Spinal cord (tissue), 10 donors: ENCODE results near the gene GSTT4. TPM values are rescaled to one million over a fixed set of nuclear protein-coding genes. Genes with fewer than 3 reads are reported as not detected.
A peak's percentile ranks its signal among the peaks of the same experiment; 100 is the strongest.
"Not testable (repeated sequence)": the region's sequence is repeated elsewhere in the genome, so short reads cannot be mapped to it uniquely, and the experiment has no call there.

Experiments
- DNase-seq, 6 donors: peaks; one replicate each; pipeline versions ENCODE4 v3.0.0 to v3.0.0-alpha.2; 2013 to 2015; ENCODE audit warnings: low spot score in 6 of 6, low read depth in 4 of 6
- H3K27ac ChIP-seq: one replicate; pipeline ENCODE4 v1.5.1; 2013; ENCODE audit warnings: low read depth, low read length, control low read depth
- H3K27me3 ChIP-seq: one replicate; pipeline ENCODE4 v1.6.1; 2013; ENCODE audit warnings: low read length; ENCODE audit not compliant: control insufficient read depth, insufficient read depth
- H3K36me3 ChIP-seq: one replicate; pipeline ENCODE4 v1.6.1; 2013; ENCODE audit warnings: low read length; ENCODE audit not compliant: control insufficient read depth, insufficient read depth
- H3K4me1 ChIP-seq: one replicate; pipeline ENCODE4 v1.6.1; 2013; ENCODE audit warnings: low read length; ENCODE audit not compliant: control insufficient read depth, insufficient read depth
- H3K4me3 ChIP-seq: one replicate; pipeline ENCODE4 v1.5.1; 2013; ENCODE audit warnings: low read depth, low read length, control low read depth
- H3K9me3 ChIP-seq: one replicate; pipeline ENCODE4 v1.6.1; 2013; ENCODE audit warnings: low read length; ENCODE audit not compliant: control insufficient read depth, insufficient read depth
- WGBS: methylation state at CpG from one replicate; pipeline ENCODE4 v1.1.5; 2013; ENCODE audit warnings: missing lambda C conversion rate; ENCODE audit not compliant: insufficient coverage; 5-methylcytosine and 5-hydroxymethylcytosine counted together
- polyA plus RNA-seq, 2 donors: library from polyadenylated mRNA; unstranded; fragments of 120-200 nt; gene quantifications; one replicate each; pipeline ENCODE4 v1.2.1, GENCODE V29; 2013; ENCODE audit not compliant: insufficient read length in 2 of 2
- total RNA-seq, 2 donors: library from RNA; depleted of rRNA in 1 of 2; stranded (reverse); fragments of 120-200 nt in 1 of 2; fragments of >200 nt in 1 of 2; gene quantifications; one replicate each; pipeline versions ENCODE4 v1.2.3 to v1.2.4, GENCODE V29; 2013 to 2014
- donor health status: healthy.

Gene GSTT4
- total and polyA plus RNA-seq, 4 donors, result not detected

GRCh38 chr22:23966094-23966493, 39.2 kb downstream of the GSTT4 start:
- H3K36me3 ChIP-seq, result peaks cover 21% of the 10 kb centered on the region
- WGBS, result no CpG with 5 or more reads among the region's 18 CpGs
- not testable (repeated sequence) for H3K27ac ChIP-seq, H3K4me1 ChIP-seq, H3K27me3 ChIP-seq, H3K4me3 ChIP-seq, H3K9me3 ChIP-seq, DNase-seq

- not testable (repeated sequence) for H3K27ac ChIP-seq
- peak within 1 kb of the TSS; percentile 18 for H3K4me3 ChIP-seq
- WGBS, result no CpG with 5 or more reads among the region's 43 CpGs
Measured at GRCh38 chr22:23961084-23961771, 44.0 kb downstream of the GSTT4 start, which contains the start of gene GSTT2B. TSS of gene GSTT2B (minus strand) at chr22:23961195. CDS start at chr22:23961131, 64 bp downstream.

GRCh38 chr22:23956301-23956900, 48.9 kb downstream of the GSTT4 start:
- H3K4me3 ChIP-seq, H3K36me3 ChIP-seq, H3K27me3 ChIP-seq, H3K4me1 ChIP-seq, H3K27ac ChIP-seq, H3K9me3 ChIP-seq: not testable (repeated sequence)
- peak; percentile 56 to 97 (median 68) for DNase-seq
- 11% methylated on average over 7 of the region's 12 CpGs for WGBS

More at GRCh38 chr22:23961084-23961771, 44.0 kb downstream of the GSTT4 start, which contains the start of gene GSTT2B:
- DNase-seq, H3K27me3 ChIP-seq, H3K9me3 ChIP-seq, H3K36me3 ChIP-seq, H3K4me1 ChIP-seq: not testable (repeated sequence)

- DNase-seq, H3K9me3 ChIP-seq, H3K4me1 ChIP-seq, H3K36me3 ChIP-seq, H3K27ac ChIP-seq, H3K4me3 ChIP-seq, H3K27me3 ChIP-seq: not testable (repeated sequence)
- WGBS, result 49% methylated on average over 3 of the region's 8 CpGs
Measured at GRCh38 chr22:23955886-23956285, 49.4 kb downstream of the GSTT4 start.

- not testable (repeated sequence) for H3K4me3 ChIP-seq, H3K36me3 ChIP-seq, H3K27ac ChIP-seq, H3K4me1 ChIP-seq, H3K9me3 ChIP-seq, DNase-seq, H3K27me3 ChIP-seq
- 66% methylated on average over 3 of the region's 6 CpGs for WGBS
Measured at GRCh38 chr22:23954991-23955305, 50.3 kb downstream of the GSTT4 start.

- H3K4me3 ChIP-seq, H3K9me3 ChIP-seq, H3K36me3 ChIP-seq, DNase-seq, H3K27ac ChIP-seq, H3K4me1 ChIP-seq, H3K27me3 ChIP-seq: not testable (repeated sequence)
- WGBS, result 73% methylated on average over 8 of the region's 8 CpGs
Measured at GRCh38 chr22:23954193-23954990, 50.9 kb downstream of the GSTT4 start.

GRCh38 chr22:23953485-23953884, 51.8 kb downstream of the GSTT4 start:
- not testable (repeated sequence) for H3K36me3 ChIP-seq, DNase-seq, H3K27ac ChIP-seq, H3K9me3 ChIP-seq, H3K4me3 ChIP-seq, H3K4me1 ChIP-seq, H3K27me3 ChIP-seq
- 61% methylated on average over 2 of the region's 4 CpGs for WGBS

GRCh38 chr22:23952794-23953405, 52.4 kb downstream of the GSTT4 start:
- not testable (repeated sequence) for H3K27me3 ChIP-seq, DNase-seq, H3K36me3 ChIP-seq, H3K4me1 ChIP-seq, H3K27ac ChIP-seq, H3K9me3 ChIP-seq, H3K4me3 ChIP-seq
- 67% methylated on average over 9 of the region's 11 CpGs for WGBS

- WGBS, result 88% methylated on average over 2 of the region's 2 CpGs
- H3K36me3 ChIP-seq, H3K9me3 ChIP-seq, H3K27me3 ChIP-seq, DNase-seq, H3K27ac ChIP-seq, H3K4me3 ChIP-seq, H3K4me1 ChIP-seq: not testable (repeated sequence)
Measured at GRCh38 chr22:23951383-23951782, 53.9 kb downstream of the GSTT4 start.
